Suprapubic skin (tissue), 4 donors: Measurements from ENCODE around the gene SOS1. TPM values are rescaled to one million over a fixed set of nuclear protein-coding genes. Genes with fewer than 3 reads are reported as not detected.

Source experiments
- DNase-seq, 2 donors: peaks; one replicate each; pipeline ENCODE4 v3.0.0-alpha.2; 2019; ENCODE audit warnings: low spot score in 2 of 2
- H3K27ac ChIP-seq: fragments of 200-600 bp; sonication (generic); one replicate; pipeline ENCODE4 v1.5.1; 2019
- H3K27me3 ChIP-seq: fragments of 200-600 bp; sonication (generic); one replicate; pipeline ENCODE4 v1.5.1; 2019
- H3K36me3 ChIP-seq: fragments of 200-600 bp; sonication (generic); one replicate; pipeline ENCODE4 v1.5.1; 2019
- H3K4me1 ChIP-seq: fragments of 200-600 bp; sonication (generic); one replicate; pipeline ENCODE4 v1.5.1; 2019
- H3K4me3 ChIP-seq: fragments of 200-600 bp; sonication (generic); one replicate; pipeline ENCODE4 v1.5.1; 2019; ENCODE audit warnings: mild to moderate bottlenecking
- H3K9me3 ChIP-seq: fragments of 200-600 bp; sonication (generic); one replicate; pipeline ENCODE4 v1.5.1; 2019
- EP300 ChIP-seq: sonication (generic); formaldehyde crosslinking; IDR thresholded peaks from one replicate; pipeline ENCODE4 v1.6.1; 2017; ENCODE audit warnings: antibody characterized with exemption
- POLR2A ChIP-seq, 2 donors: fragments of 450-650 bp; IDR thresholded peaks; one replicate each; pipeline ENCODE4 v1.6.1; 2017; ENCODE audit warnings: antibody characterized with exemption in 2 of 2, mild to moderate bottlenecking in 2 of 2, moderate library complexity in 2 of 2
- POLR2AphosphoS5 ChIP-seq, 3 donors: sonication (generic); formaldehyde crosslinking; IDR thresholded peaks; one replicate each; pipeline ENCODE4 v1.6.1; 2017; ENCODE audit warnings: antibody characterized with exemption in 3 of 3
- WGBS: methylation state at CpG from one replicate; pipeline ENCODE4 v1.1.5; 2018; 5-methylcytosine and 5-hydroxymethylcytosine counted together
- total RNA-seq, 4 donors: library from RNA; depleted of rRNA; stranded (reverse); fragments of >200 nt; gene quantifications; one replicate each; pipeline ENCODE4 v1.1.0, GENCODE V29; 2016
- TF ChIP-seq, protein P1 (sequence below), 2 donors: fragments of 200-600 bp in 1 of 2; fragments of 450-650 bp in 1 of 2; sonication (generic) in 1 of 2; IDR thresholded peaks; one replicate each; pipeline ENCODE4 v1.5.1; 2016 to 2019; ENCODE audit warnings: antibody characterized with exemption in 2 of 2, mild to moderate bottlenecking in 1 of 2, moderate library complexity in 1 of 2

Gene SOS1
- total RNA-seq, 4 donors from 2014 or later = 18.3 to 38.3 (median 27.7) TPM

DNA sequence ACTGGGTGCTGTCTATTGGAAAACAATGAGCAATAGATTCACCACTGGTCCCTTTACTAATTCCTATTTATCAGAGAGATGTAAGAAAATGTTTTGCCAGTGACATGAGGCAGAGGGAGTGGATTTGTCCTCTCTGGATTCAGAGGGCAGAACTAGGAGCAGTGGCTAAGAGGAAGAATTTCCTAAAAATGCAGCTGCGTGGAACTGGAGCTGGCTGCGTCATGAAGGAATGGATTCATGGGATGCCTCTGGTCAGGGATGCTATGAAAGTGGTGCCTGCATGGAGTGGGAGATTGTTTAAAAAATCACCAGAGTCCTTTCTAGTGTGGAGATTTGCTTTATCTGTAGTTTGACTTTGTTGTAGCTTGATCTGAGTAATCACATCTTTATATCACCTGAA, 152.8 kb downstream of the SOS1 start:
- 98% methylated on average over 2 of the region's 2 CpGs for WGBS
- TF ChIP-seq POLR2A (IDR thresholded peaks at IDR 0.05) = no peak
- TF ChIP-seq POLR2AphosphoS5 (IDR thresholded peaks at IDR 0.05) = no peak
- no peak for TF ChIP-seq EP300
- TF ChIP-seq, protein P1, sequence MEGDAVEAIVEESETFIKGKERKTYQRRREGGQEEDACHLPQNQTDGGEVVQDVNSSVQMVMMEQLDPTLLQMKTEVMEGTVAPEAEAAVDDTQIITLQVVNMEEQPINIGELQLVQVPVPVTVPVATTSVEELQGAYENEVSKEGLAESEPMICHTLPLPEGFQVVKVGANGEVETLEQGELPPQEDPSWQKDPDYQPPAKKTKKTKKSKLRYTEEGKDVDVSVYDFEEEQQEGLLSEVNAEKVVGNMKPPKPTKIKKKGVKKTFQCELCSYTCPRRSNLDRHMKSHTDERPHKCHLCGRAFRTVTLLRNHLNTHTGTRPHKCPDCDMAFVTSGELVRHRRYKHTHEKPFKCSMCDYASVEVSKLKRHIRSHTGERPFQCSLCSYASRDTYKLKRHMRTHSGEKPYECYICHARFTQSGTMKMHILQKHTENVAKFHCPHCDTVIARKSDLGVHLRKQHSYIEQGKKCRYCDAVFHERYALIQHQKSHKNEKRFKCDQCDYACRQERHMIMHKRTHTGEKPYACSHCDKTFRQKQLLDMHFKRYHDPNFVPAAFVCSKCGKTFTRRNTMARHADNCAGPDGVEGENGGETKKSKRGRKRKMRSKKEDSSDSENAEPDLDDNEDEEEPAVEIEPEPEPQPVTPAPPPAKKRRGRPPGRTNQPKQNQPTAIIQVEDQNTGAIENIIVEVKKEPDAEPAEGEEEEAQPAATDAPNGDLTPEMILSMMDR (IDR thresholded peaks at IDR 0.05) = no peak
- H3K9me3 ChIP-seq = no peaks in the 10 kb centered on the region
- H3K36me3 ChIP-seq = no peaks in the 10 kb centered on the region
- no peaks in the 10 kb centered on the region for H3K4me1 ChIP-seq
- no peak for DNase-seq
- no peak overlapping the region for H3K27ac ChIP-seq
- no peaks in the 10 kb centered on the region for H3K27me3 ChIP-seq
- no peak overlapping the region for H3K4me3 ChIP-seq

DNA sequence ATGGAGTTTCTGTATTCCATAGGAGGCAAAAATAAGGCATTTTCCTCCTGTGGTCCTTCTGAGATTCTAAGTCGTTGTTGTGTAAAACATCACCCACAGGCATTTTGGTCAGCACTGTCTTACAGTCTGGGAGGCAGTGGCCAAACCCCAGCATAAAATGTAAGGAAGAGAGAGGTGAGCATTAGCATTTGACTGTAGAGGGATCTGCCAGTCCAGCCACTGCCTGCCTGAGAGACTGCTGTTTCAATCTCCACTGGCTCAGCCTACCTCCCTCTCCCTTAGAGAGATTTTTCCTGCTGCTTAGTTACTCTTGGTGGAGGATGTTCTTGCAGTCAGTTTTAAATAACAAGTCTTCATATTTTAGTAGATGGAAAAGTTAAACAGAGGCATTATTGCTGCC, 154.2 kb downstream of the SOS1 start:
- Histone ChIP-seq H3K9me3 (no peaks in the 10 kb centered on the region), H3K4me1 (no peaks in the 10 kb centered on the region), H3K27ac (no peak overlapping the region), H3K4me3 (no peak overlapping the region), H3K27me3 (no peaks in the 10 kb centered on the region), H3K36me3 (no peaks in the 10 kb centered on the region)
- TF ChIP-seq EP300 (no peak), POLR2A (IDR thresholded peaks at IDR 0.05) (no peak), POLR2AphosphoS5 (IDR thresholded peaks at IDR 0.05) (no peak)
- TF ChIP-seq, protein P1 (IDR thresholded peaks at IDR 0.05) = no peak
- DNase-seq = no peak
- WGBS = 69% methylated on average over 1 of the region's 1 CpG

DNA sequence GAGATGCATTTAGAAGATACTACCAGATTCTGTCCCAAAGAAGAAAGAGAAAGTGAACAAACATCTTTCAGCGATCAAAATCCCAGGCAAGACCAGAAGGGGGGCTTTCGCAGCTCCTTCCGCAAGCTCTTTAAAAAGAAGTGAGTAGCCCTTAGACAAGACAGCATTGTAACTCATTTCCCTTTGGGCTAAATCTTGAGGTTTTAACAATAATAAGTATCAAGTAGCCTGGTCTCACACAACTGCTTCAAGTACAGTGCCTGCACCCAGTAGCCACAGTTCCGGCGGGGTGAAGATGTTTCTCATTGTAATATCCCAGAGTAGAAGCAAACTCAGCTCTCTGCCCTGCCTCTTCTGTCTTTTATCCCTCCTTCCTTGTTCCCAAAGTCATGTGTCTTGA, 154.8 kb downstream of the SOS1 start:
- no peak overlapping the region for H3K27ac ChIP-seq
- H3K4me1 ChIP-seq = no peaks in the 10 kb centered on the region
- no peaks in the 10 kb centered on the region for H3K9me3 ChIP-seq
- no peak for TF ChIP-seq EP300
- TF ChIP-seq POLR2AphosphoS5 (IDR thresholded peaks at IDR 0.05) = no peak
- no peak for TF ChIP-seq POLR2A (IDR thresholded peaks at IDR 0.05)
- TF ChIP-seq, protein P1 (IDR thresholded peaks at IDR 0.05) = no peak
- H3K27me3 ChIP-seq = no peaks in the 10 kb centered on the region
- no peak for DNase-seq
- 92% methylated on average over 5 of the region's 5 CpGs for WGBS
- no peaks in the 10 kb centered on the region for H3K36me3 ChIP-seq
- no peak overlapping the region for H3K4me3 ChIP-seq

DNA sequence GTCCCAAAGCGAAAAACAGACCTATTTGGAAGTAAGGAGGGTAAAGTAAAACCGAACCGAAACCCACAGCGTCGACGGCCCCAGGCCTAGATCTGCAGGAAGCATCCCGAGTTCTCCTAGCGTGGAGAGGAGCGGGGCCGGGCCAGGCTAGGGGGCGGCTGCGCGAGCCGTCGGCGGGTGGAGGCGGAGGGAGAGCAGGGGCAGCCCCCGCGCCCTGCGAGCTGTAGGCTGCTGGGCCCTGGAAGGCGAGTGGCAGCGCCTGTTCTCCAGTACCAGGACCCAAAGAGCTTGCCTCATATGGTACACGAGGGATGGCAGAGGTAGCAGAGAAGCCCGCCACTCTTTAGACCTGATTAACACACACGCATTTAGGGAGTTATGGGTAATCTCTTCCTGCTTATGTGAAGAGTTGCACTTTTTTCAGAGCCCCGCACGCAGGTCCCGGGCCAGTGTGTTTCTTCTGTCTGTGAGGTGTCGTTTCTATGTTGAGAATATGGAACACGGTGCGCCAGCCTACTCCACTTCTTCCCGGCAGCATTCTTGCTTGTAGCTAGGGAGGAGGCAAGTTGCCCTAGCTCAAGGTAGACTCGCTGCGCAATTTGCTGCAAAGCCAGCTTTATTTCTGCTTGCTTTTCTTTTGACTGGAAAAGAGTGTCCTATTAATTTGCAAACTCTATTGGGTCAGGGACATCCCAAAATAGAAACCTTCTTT, 160.1 kb downstream of the SOS1 start:
- no peaks in the 10 kb centered on the region for H3K9me3 ChIP-seq
- H3K4me3 ChIP-seq = peak overlapping the region; percentile 44

DNA sequence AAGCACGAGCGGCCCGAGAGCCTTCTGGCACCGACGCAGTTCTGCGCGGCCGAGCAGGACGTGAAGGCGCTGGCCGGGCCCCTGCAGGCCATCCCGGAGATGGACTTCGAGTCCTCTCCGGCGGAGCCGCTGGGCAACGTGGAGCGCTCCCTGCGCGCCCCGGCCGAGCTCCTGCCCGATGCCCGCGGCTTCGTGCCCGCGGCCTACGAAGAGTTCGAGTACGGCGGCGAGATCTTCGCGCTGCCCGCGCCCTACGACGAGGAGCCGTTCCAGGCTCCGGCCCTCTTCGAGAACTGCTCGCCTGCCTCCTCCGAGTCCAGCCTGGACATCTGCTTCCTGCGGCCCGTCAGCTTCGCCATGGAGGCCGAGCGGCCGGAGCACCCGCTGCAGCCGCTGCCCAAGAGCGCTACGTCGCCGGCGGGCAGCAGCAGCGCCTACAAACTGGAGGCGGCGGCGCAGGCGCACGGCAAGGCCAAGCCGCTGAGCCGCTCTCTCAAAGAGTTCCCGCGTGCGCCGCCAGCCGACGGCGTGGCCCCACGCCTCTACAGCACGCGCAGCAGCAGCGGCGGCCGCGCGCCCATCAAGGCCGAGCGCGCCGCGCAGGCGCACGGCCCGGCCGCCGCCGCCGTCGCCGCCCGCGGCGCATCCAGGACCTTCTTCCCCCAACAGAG, 160.8 kb downstream of the SOS1 start:
- no peaks in the 10 kb centered on the region for H3K9me3 ChIP-seq
- DNase-seq = peak in 1 of 2 donors; percentile 65
- H3K27ac ChIP-seq = no peak overlapping the region
- H3K36me3 ChIP-seq = no peaks in the 10 kb centered on the region
- H3K4me1 ChIP-seq = peaks cover 13% of the 10 kb centered on the region
- peak overlapping the region; percentile 44 for H3K4me3 ChIP-seq
- H3K27me3 ChIP-seq = no peaks in the 10 kb centered on the region
- WGBS = 26% methylated on average over 28 of the region's 97 CpGs
- TF ChIP-seq POLR2A (IDR thresholded peaks at IDR 0.05) = no peak
- TF ChIP-seq, protein P1 (IDR thresholded peaks at IDR 0.05) = no peak
- TF ChIP-seq EP300 = no peak
- peak in 1 of 3 donors; percentile 10 for TF ChIP-seq POLR2AphosphoS5 (IDR thresholded peaks at IDR 0.05)

More for the DNA sequence above, 160.1 kb downstream of the SOS1 start:
- WGBS = 85% methylated on average over 14 of the region's 34 CpGs
- Histone ChIP-seq H3K4me1 (peaks cover 13% of the 10 kb centered on the region), H3K36me3 (no peaks in the 10 kb centered on the region), H3K27ac (no peak overlapping the region), H3K27me3 (no peaks in the 10 kb centered on the region)
- DNase-seq = no peak
- no peak for TF ChIP-seq POLR2AphosphoS5 (IDR thresholded peaks at IDR 0.05)
- TF ChIP-seq, protein P1 (IDR thresholded peaks at IDR 0.05) = no peak
- TF ChIP-seq EP300 = no peak
- TF ChIP-seq POLR2A (IDR thresholded peaks at IDR 0.05) = no peak
